Measurements from ENCODE around the gene MS4A1. TPM values are rescaled to one million over a fixed set of nuclear protein-coding genes. Genes with fewer than 3 reads are reported as not detected.

MS4A1 gene
- total and polyA plus RNA-seq, 2 of the 8 experiments (the other 6 are each of a cell fraction or from before 2014, with no cell fraction given): not detected

GRCh38 chr11:60422609-60423008 is 33.0 kb upstream of the MS4A1 start (continued):
- TF ChIP-seq RBBP5 (IDR thresholded peaks at IDR 0.05; ENCODE audit: borderline replicate concordance, low read depth, low read length): no peak

Measured in H1 (cell line).